ENCODE data around the gene ABLIM1. TPM values are rescaled to one million over a fixed set of nuclear protein-coding genes. Genes with fewer than 3 reads are reported as not detected.

Gene ABLIM1
- total RNA-seq, 1 experiment from 2014 or later: 62.1 TPM

GRCh38 chr10:114394531-114394930 is 263.5 kb downstream of the ABLIM1 start:
- ChIA-PET POLR2A (no interaction called here), CTCF (no interaction called here)
- no peak overlapping the region for H3K4me3 Mint-ChIP-seq
- H3K36me3 Mint-ChIP-seq: no peaks in the 10 kb centered on the region
- DNase-seq (ENCODE audit: low spot score) (no peak), ATAC-seq (no peak)
- TF ChIP-seq, protein P1, sequence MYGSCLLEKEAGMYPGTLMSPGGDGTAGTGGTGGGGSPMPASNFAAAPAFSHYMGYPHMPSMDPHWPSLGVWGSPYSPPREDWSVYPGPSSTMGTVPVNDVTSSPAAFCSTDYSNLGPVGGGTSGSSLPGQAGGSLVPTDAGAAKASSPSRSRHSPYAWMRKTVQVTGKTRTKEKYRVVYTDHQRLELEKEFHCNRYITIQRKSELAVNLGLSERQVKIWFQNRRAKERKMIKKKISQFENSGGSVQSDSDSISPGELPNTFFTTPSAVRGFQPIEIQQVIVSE (CRISPR knock-in tag; IDR thresholded peaks at IDR 0.05; ENCODE audit: borderline replicate concordance): no peak
- TF ChIP-seq ZBTB21 (CRISPR knock-in tag; IDR thresholded peaks at IDR 0.05; ENCODE audit: borderline replicate concordance) (no peak), RORB (CRISPR knock-in tag; IDR thresholded peaks at IDR 0.05) (no peak), NR2C2 (CRISPR knock-in tag; IDR thresholded peaks at IDR 0.05) (no peak), JUN (CRISPR knock-in tag; IDR thresholded peaks at IDR 0.05) (no peak), ESRRA (CRISPR knock-in tag; IDR thresholded peaks at IDR 0.05; ENCODE audit: borderline replicate concordance) (no peak), JAZF1 (CRISPR knock-in tag; IDR thresholded peaks at IDR 0.05) (no peak), MXD4 (CRISPR knock-in tag; IDR thresholded peaks at IDR 0.05; ENCODE audit: borderline replicate concordance) (no peak), NR1H2 (CRISPR knock-in tag; IDR thresholded peaks at IDR 0.05) (no peak), SMAD4 (CRISPR knock-in tag; IDR thresholded peaks at IDR 0.05) (no peak), PRRX2 (CRISPR knock-in tag; IDR thresholded peaks at IDR 0.05) (no peak), ZNF416 (CRISPR knock-in tag; IDR thresholded peaks at IDR 0.05) (no peak), EMX1 (CRISPR knock-in tag; IDR thresholded peaks at IDR 0.05) (no peak), ZNF263 (CRISPR knock-in tag; IDR thresholded peaks at IDR 0.05; ENCODE audit: low read depth) (no peak), ZNF232 (CRISPR knock-in tag; IDR thresholded peaks at IDR 0.05) (no peak)
- TF ChIP-seq, protein P2, sequence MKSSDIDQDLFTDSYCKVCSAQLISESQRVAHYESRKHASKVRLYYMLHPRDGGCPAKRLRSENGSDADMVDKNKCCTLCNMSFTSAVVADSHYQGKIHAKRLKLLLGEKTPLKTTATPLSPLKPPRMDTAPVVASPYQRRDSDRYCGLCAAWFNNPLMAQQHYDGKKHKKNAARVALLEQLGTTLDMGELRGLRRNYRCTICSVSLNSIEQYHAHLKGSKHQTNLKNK (CRISPR knock-in tag; IDR thresholded peaks at IDR 0.05): no peak
- TF ChIP-seq, protein P3, sequence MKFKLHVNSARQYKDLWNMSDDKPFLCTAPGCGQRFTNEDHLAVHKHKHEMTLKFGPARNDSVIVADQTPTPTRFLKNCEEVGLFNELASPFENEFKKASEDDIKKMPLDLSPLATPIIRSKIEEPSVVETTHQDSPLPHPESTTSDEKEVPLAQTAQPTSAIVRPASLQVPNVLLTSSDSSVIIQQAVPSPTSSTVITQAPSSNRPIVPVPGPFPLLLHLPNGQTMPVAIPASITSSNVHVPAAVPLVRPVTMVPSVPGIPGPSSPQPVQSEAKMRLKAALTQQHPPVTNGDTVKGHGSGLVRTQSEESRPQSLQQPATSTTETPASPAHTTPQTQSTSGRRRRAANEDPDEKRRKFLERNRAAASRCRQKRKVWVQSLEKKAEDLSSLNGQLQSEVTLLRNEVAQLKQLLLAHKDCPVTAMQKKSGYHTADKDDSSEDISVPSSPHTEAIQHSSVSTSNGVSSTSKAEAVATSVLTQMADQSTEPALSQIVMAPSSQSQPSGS (CRISPR knock-in tag; IDR thresholded peaks at IDR 0.05; ENCODE audit: borderline replicate concordance, low read depth): no peak
- TF ChIP-seq, protein P4, sequence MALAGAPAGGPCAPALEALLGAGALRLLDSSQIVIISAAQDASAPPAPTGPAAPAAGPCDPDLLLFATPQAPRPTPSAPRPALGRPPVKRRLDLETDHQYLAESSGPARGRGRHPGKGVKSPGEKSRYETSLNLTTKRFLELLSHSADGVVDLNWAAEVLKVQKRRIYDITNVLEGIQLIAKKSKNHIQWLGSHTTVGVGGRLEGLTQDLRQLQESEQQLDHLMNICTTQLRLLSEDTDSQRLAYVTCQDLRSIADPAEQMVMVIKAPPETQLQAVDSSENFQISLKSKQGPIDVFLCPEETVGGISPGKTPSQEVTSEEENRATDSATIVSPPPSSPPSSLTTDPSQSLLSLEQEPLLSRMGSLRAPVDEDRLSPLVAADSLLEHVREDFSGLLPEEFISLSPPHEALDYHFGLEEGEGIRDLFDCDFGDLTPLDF (CRISPR knock-in tag; IDR thresholded peaks at IDR 0.05): no peak
- TF ChIP-seq, protein P5, sequence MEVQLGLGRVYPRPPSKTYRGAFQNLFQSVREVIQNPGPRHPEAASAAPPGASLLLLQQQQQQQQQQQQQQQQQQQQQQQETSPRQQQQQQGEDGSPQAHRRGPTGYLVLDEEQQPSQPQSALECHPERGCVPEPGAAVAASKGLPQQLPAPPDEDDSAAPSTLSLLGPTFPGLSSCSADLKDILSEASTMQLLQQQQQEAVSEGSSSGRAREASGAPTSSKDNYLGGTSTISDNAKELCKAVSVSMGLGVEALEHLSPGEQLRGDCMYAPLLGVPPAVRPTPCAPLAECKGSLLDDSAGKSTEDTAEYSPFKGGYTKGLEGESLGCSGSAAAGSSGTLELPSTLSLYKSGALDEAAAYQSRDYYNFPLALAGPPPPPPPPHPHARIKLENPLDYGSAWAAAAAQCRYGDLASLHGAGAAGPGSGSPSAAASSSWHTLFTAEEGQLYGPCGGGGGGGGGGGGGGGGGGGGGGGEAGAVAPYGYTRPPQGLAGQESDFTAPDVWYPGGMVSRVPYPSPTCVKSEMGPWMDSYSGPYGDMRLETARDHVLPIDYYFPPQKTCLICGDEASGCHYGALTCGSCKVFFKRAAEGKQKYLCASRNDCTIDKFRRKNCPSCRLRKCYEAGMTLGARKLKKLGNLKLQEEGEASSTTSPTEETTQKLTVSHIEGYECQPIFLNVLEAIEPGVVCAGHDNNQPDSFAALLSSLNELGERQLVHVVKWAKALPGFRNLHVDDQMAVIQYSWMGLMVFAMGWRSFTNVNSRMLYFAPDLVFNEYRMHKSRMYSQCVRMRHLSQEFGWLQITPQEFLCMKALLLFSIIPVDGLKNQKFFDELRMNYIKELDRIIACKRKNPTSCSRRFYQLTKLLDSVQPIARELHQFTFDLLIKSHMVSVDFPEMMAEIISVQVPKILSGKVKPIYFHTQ (CRISPR knock-in tag; IDR thresholded peaks at IDR 0.05): no peak
- no peak overlapping the region for H3K27ac Mint-ChIP-seq
- no peaks in the 10 kb centered on the region; the same call in 1 of the 2 replicates for H3K27me3 Mint-ChIP-seq (ENCODE audit: low read depth)
- no peaks in the 10 kb centered on the region for H3K9me3 Mint-ChIP-seq
- peaks cover 10% of the 10 kb centered on the region for H3K4me1 Mint-ChIP-seq

DNA sequence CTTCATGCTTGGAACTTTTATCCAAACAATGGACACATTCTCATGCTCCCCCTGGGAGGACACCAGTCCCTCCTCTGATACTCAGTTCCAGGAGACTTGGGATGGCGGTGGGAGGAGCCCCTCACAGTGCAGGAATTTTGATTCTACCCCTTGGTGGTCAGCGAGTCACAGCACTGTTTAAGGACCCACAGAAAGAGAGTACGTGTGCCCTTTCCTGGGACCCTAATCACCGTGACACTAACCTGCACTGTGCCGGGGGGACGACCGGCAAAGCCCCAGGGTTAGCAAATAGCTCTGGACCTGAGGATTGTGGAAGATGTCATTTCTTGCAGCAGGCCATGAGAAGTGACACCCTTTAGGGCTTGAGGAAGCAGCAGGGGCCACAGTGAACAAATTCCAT is 264.2 kb downstream of the ABLIM1 start:
- Mint-ChIP-seq H3K9me3 (no peaks in the 10 kb centered on the region), H3K27me3 (ENCODE audit: low read depth) (no peaks in the 10 kb centered on the region; the same call in 1 of the 2 replicates), H3K27ac (no peak overlapping the region), H3K4me1 (peaks cover 10% of the 10 kb centered on the region), H3K36me3 (no peaks in the 10 kb centered on the region), H3K4me3 (no peak overlapping the region)
- ChIA-PET POLR2A (no interaction called here), CTCF (no interaction called here)
- DNase-seq (ENCODE audit: low spot score) (no peak), ATAC-seq (no peak)
- TF ChIP-seq, protein P5 (CRISPR knock-in tag; IDR thresholded peaks at IDR 0.05): no peak
- TF ChIP-seq ZNF532 (CRISPR knock-in tag; IDR thresholded peaks at IDR 0.05; ENCODE audit: borderline replicate concordance): no peak
- TF ChIP-seq, protein P6, sequence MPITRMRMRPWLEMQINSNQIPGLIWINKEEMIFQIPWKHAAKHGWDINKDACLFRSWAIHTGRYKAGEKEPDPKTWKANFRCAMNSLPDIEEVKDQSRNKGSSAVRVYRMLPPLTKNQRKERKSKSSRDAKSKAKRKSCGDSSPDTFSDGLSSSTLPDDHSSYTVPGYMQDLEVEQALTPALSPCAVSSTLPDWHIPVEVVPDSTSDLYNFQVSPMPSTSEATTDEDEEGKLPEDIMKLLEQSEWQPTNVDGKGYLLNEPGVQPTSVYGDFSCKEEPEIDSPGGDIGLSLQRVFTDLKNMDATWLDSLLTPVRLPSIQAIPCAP (CRISPR knock-in tag; IDR thresholded peaks at IDR 0.05): no peak
